GM21825 (cell line): ENCODE measurements around the gene OPCML.

Source experiments
- ATAC-seq: cut with Tn5 transposase; IDR thresholded peaks from one replicate; pipeline ENCODE4 v1.9.1; 2021; ENCODE audit warnings: mild to moderate bottlenecking, moderate library complexity; ENCODE audit not compliant: unreplicated experiment

OPCML gene

GRCh38 chr11:133240908-133241655 is 291.2 kb downstream of the OPCML start:
- no peak for ATAC-seq

GRCh38 chr11:133239575-133239974 is 292.7 kb downstream of the OPCML start:
- no peak for ATAC-seq

- ATAC-seq: no peak
Measured at GRCh38 chr11:133238495-133238894, 293.8 kb downstream of the OPCML start.

GRCh38 chr11:133238027-133238426 is 294.3 kb downstream of the OPCML start:
- ATAC-seq: no peak

GRCh38 chr11:133235381-133235780 is 296.9 kb downstream of the OPCML start:
- ATAC-seq: no peak

- ATAC-seq: no peak
Measured at GRCh38 chr11:133234883-133235282, 297.4 kb downstream of the OPCML start.

GRCh38 chr11:133232665-133233064 is 299.6 kb downstream of the OPCML start:
- ATAC-seq: no peak

- no peak for ATAC-seq
Measured at GRCh38 chr11:133230431-133230830, 301.9 kb downstream of the OPCML start.

GRCh38 chr11:133228471-133229329 is 303.6 kb downstream of the OPCML start:
- no peak for ATAC-seq

GRCh38 chr11:133227632-133228111 is 304.6 kb downstream of the OPCML start:
- ATAC-seq: no peak

- ATAC-seq: no peak
Measured at GRCh38 chr11:133224271-133224670, 308.0 kb downstream of the OPCML start.

GRCh38 chr11:133222425-133223330 is 309.6 kb downstream of the OPCML start:
- ATAC-seq: no peak

GRCh38 chr11:133219543-133219942 is 312.8 kb downstream of the OPCML start:
- ATAC-seq: no peak

- no peak for ATAC-seq
Measured at GRCh38 chr11:133216813-133217212, 315.5 kb downstream of the OPCML start.

GRCh38 chr11:133215596-133216230 is 316.6 kb downstream of the OPCML start:
- ATAC-seq: no peak

GRCh38 chr11:133214646-133215045 is 317.7 kb downstream of the OPCML start:
- no peak for ATAC-seq

- ATAC-seq: no peak
Measured at GRCh38 chr11:133212201-133212600, 320.1 kb downstream of the OPCML start.

- no peak for ATAC-seq
Measured at GRCh38 chr11:133207995-133208394, 324.3 kb downstream of the OPCML start.

- ATAC-seq: no peak
Measured at GRCh38 chr11:133206313-133207005, 325.8 kb downstream of the OPCML start.

GRCh38 chr11:133204158-133204557 is 328.1 kb downstream of the OPCML start:
- ATAC-seq: no peak
